GM21381 (cell line): ENCODE measurements around the gene PDPN.

Experiments used
- ATAC-seq: cut with Tn5 transposase; IDR thresholded peaks from one replicate; pipeline ENCODE4 v1.9.1; 2021; ENCODE audit warnings: mild to moderate bottlenecking, moderate library complexity; ENCODE audit not compliant: unreplicated experiment

Gene PDPN

DNA sequence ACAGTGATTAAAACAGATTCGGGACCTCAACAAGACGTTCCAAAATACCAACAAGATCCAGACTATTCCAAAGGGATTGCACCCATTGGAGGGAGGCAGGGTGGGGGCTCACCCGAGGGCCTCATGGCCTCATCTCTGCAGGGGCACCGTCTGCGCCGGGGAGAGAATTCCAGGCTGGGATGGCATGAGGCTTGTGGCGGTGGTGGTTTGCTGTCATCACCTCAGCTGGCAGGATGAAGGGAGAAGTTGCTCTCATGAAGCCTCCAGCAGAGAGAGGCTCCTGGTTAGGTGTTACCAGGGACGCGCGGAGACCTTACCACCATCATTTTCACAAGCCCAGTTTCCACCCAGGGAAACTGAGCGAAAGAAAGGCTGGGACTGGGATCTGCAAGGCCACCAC lies 6.7 kb upstream of the PDPN start:
- ATAC-seq: no peak

DNA sequence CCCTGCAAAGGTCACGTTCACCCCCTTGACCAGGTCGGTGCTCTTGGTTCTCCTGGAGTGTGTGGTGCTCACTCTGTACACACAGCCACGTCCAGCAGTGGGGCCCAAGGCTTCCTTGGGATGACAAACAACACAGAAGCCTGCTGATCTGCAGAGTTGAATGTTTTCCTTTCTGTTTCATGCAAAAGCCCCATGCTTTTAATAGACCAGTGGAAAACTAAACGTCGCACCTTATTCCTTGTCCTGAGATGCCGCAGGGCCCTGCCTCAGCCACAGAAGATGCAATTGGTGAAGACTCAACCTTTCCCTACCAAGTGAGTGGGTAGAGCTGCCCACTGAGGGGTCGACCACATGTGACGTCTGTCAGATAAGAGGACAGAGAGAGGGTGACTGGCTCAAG lies 5.8 kb upstream of the PDPN start:
- no peak for ATAC-seq

DNA sequence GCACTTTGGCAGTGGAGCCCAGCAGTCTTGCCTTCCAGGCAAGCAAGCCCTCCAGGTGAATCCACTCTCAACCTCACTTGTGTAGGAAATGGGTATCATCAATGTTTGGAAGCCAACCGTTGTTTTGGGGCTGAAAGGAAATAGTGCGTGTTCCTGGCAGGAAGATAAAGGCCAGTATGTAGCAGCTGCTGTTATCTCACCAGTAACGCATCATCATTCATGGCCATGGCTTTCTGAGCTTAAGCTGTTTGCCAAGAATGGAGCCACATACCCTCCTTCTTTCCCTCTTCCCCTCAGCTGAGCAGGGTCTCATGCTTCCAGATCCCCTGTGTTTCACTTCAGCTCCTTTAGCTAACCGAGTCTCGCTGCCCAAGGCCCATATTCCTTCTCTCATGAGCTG lies 2.2 kb upstream of the PDPN start:
- no peak for ATAC-seq

DNA sequence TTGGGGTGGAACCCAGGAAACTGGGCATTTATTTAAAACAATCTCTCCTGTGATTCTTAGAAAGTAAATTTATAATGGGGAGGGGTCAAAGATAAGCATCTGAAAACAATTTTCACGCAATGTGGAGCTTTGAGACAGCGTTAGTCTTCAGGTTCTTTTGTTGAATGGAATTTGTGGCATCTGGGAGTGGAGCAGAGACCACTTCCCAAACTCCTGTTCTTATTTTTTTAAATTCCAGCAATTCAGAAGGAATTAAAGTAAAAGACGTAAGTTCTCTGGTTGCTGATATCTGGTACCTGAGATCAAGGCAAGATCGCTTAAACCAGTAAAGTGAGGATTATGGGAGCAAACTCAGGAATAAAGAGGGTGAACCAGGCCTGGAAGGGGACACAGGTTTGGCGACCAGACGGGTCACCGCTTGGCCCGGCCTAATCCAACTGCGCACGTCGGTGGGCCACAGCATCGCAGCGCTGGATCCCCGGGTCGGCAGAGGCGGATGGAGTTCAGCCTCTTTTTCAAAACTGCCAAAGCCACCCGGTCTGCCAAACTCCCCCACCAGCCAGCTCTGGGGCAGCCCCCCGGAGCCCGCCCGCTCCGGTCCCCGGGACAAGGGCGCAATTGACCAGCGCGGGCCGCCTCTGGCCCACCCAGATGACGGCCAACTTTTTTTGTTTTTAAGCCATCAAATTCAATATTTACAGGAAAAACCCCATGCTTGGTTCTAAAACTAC lies 754 bp upstream of the PDPN start:
- no peak for ATAC-seq

DNA sequence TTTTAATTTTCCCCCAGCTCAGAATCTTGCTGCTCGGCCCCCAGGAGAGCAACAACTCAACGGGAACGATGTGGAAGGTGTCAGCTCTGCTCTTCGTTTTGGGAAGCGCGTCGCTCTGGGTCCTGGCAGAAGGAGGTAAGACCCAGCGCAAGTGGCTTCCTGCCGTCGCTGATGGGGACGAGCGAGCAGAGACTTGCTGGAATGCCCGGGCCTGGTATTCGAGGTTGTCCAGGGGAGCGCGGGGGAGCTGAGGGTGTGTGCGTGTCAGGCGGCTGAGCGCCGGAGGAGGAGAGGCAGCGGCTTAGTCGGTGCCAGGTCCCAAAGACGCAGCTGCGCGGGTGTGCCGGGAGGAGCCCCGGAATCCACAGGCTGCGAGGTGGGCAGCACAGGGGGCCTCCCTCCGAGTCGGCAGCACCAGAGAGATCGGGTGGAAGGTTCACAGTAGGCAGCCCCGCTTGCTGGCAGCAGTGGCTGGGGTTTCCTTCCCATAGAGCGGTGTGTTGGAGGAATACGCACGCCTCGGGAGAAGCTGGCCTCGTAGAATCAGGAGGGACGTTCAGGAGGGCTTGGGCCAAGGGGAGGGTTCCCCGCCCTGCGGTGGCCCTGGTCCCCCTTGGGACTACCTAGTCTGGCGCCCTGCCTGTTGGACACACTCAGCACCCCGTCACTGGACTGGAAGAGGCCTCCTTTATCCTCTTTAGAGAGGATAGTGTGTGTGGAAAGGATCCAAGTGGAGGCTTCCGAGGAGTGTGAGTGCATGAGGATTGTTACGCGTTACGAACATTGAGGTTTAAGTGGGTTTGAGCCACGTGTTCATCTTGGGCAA lies 547 bp downstream of the PDPN start:
- ATAC-seq: no peak

DNA sequence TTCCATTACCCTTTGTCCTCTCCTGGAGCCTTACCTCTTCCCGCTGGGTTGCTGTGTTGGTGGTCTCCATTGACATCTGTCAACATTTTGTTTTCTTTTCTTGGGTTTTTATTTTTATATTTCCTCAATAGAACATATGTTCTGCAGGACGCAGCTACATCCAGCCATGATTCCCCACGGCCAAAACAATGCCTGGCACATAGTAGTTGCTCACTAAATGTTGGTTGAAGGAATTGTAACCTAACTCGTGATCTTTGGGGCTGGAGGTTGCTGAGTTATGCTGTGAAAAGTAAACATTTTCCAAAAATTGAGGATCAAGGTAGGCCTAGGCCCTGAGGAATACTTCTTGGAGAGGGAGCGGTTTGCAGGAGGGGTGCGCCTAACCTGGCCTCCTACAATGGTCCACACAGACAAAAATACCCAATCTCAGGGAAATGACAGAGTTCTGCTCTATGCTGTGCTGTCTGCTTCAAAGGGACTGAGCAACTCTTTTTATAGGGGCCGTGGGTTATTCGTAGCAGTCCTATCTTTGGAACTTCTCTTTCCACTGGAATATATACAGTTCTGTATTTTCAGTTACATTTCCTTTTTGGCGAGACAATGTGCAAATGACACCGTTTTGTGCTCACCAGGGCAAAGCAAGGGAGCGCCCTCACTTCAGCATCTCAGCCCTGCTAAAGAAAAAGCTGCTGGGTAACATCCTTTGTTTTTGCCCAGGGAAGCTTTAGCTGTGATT lies 1.4 kb downstream of the PDPN start:
- ATAC-seq: no peak

DNA sequence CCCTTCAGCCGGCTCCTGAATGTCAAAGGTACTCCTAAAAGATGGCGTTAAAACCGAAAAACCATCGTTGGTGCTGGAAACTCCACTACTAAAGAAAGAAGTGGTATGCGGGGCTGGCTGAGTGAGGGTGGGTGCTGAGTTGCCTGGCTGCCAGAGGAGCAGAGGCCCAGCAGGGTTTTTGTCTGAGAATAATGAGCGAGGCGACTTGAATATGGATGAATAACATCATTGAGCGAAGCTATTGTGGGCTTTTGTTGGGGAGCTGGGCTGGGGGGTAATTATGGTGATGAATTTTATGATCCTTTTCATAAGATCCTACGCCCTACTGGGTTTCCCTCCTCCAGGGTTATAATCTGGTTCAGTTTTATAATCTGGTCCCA lies 2.0 kb downstream of the PDPN start:
- ATAC-seq: no peak

DNA sequence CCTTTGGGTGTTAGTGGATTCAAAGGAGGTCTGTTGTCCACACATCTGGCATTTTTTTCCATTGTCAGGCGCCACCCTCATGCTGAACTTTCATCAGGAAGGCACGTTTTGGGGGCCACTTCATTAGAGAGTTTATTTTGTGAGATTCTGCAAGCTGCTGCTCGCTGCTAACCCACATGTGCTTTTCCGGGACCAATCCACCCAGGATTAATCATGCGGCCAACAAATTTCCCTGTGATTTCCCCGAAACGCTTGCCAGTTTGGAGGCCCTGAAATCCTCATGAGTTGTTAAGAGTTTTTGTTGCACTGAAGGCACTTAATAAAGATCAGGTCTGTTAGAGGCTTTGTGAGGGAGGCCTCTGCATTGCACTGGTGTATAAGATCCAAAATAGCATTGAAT lies 2.4 kb downstream of the PDPN start:
- ATAC-seq: no peak

DNA sequence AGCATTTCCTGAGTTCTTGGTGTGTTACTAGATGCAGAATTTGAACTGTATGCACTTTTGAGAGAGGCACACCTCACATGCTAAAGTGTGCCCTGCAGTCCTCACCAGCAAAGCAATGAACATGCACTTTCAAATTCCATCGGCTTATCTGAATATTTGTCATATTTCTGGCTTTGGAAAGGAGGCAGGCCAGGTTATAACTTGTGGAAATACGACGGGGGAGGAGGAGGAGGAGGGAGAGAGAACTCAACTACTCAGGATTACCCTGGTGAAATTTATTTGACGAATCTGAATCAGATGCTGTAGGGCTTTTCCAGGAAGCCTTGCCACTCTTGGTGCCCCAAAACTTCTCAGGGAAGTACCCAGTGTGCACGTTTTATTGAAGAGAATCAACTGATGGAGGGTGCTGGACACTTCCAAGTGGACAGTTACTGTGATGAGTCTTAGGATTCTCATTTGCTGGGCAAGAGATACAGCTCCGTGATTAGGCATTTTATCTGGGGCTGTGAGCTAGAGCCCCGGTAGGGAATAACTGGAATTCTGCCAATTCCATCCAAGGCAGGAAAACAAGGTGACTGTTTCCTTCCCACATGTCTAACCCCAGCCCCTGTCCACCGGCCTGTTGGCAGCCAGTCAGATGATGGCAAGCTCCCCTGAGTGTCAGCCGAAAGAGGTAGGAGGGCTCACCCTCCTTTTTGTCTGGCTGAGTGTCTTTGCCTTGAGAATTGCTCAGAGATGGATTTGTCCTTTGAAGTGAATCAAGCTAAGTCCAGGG lies 3.8 kb downstream of the PDPN start:
- ATAC-seq: no peak

DNA sequence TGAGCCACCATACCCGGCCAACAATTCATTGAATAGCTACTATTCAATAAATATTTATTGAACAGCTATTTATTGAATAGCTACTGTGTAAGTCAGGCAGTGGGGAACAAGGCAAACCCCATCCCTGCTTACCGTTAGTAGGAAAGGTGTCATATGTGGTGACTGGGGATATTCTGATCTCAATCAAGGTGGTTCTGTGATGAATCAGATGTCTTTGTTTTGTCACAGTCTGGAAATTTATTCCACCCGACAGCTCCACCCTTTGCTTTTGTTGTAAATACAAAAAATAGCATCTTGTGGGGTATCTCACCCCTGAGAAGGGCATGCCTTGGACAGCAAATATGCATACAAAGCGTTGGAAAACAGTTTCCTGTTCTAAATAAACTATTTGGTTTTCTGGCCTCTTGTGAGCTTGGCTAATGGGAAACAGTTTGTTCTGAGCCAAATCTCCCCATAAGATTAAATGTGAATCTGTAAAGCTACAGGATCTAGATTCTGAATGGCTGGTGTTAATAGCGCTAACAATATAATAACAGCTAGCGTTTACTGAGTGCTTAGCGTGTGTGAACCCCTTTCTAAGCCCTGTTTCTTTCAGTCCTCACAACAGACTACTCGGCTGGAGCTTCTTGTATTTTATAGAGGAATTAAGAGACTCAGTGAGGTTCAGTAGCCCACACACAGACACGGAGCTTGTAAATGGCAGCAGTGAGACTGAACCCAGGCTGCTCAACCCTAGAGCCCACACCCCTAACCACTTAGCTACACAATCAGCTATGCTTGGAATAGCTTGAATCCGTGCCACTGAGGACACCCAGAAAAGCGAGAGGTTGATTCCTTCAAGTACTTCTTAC lies 5.5 kb downstream of the PDPN start:
- ATAC-seq: no peak

DNA sequence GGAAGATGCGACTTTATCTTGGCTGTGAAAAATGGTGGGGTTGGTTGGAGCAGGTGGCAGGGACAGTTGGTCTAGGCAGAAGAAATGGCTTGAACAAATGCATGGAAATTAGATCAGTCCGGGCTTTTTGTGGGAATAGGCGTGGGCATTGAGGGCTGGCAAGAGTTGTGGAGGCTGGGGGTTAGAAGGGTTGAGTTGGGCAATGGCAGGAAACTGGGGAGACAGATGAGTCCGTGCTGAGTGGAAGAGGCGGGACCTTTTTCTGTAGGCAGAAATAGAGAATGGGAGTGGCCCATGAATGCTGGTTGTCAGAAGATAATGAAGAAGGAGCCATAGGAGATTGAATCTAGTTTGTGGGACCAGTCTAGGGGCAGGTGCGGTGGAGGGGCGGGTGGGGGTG lies 6.9 kb downstream of the PDPN start:
- ATAC-seq: no peak

DNA sequence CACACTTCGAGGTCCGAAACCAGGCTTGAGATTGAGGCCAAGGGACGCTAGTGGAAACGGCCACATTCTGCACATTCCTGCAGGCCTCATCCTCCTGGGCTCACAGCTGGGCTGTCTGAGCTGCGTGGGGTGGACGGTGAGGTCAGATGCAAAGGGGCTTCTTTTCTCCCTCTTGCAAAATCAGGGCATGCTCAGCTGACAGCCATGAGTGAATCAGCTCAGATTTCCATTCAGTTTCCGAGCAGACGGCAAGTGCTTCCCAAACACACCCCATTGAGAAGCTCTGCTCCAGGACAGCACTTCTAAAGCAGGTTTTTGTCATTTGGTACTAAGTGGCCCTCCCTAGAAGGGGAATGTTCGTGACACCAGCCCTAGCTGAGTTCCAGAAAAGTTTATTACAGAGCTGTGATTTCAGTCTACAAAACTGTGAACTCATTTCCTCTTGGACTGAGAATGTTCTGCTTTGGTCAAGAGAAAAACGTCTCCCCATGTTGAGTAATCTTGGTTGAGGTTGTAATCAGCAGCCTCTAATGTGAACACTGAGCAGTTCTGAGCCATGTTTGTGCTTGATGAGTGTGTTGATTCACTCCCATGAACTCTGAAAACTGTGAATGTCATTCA lies 10.0 kb downstream of the PDPN start:
- ATAC-seq: no peak

DNA sequence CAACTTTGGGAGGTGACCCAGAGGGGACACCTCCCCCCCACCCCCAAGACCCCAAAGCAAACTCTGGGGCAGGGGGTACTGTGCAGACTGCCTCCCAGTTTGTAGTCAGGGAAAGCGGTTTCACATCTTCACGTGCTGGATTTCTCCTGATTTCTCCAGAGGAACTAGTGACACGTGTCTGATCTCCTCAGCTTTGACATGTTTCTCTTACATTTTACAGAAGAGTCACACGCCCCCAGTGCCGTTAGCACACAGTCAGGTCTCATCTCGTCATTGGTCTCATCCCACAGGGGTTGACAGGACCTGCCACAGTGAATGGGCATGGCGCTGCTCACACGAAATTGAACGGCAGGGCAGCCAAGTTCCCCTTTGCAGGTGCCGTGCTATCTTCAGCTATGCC lies 11.8 kb downstream of the PDPN start:
- ATAC-seq: no peak

DNA sequence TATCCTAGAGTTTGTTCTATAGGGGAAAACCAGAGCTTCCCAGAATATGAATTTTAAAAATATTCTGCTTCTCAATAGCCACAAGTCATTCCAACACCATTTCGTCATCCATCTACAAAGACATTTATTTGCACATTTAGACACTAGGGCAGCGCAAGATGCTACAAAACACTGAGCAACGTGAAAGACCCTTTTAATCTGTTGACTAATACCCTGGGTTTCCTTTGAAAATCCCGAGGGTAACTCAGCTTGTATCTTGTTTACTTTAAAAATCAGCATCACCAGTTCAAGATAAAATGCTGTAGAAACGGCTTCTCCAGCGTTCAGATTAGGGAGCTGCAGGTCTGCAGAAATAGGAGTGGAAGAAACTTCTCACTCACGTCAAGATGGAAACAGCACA lies 13.5 kb downstream of the PDPN start:
- no peak for ATAC-seq

DNA sequence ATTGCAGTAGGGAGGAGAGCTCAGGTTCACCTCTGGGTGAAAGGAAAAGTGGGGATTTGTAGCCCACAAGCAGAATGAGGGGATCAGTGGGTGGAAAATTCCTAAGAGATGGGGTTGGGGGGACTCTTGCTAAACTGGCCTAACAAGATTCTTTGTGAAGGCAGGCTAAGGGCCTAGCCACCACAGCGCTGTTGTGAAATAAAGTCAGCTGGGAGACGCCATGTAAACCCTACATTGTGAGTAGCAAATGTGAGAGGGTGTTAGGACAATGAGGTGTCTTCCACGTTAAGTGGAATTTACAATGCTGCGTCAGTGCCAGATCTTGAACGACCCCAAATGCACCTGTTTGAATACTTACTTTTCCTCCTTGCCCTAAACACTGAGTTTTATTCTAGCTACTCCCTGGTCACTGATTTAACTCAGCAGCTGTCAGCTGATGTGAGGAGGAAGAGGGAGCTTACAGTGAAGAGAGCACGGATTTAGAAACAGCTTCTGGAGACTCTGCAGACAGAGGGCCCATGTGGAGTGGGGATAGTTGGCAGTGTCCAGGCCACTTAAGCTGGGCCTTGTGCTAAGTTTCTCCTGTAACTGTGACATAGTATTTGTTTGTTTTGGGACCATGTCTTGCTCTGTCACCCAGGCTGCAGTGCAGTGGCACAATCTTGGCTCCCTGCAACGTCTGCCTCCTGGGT lies 17.3 kb downstream of the PDPN start:
- no peak for ATAC-seq

DNA sequence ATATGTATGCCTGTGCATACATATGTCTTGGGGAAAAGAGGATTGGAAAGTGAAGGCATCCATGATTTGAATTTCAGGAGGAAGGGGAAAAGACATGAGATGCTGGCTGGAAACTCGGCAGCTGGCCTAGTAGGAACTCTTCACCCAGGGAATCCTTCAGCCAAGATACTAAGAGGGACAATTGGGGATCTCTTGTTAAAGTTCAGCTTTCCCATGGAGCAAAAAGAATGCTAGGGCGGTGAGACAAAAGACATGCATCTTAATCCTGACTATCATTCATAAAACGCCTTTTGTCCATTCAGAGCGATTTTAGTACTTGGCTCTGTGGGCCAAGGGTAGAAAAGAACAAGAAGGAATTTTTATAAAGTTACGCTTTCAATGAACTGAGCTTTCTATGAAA lies 20.5 kb downstream of the PDPN start:
- no peak for ATAC-seq

DNA sequence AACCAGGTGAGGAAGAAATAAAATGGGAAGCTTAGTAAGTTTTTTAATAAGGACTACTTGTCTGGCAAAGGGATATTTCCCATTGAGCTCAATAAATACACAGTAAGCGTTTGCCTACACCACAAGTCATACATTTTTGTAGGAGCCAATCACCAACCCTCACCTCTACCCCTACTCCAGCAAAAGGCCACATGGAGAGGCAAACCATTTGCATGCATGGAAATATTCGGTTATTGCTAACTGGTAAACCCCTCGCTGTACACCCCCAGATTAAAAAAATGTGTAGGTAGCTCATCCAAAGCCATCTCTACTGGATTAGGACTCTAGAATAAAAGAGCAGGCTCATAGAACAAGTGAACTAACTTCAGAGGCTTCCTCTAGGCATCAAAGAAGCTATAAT lies 21.1 kb downstream of the PDPN start:
- ATAC-seq: no peak

DNA sequence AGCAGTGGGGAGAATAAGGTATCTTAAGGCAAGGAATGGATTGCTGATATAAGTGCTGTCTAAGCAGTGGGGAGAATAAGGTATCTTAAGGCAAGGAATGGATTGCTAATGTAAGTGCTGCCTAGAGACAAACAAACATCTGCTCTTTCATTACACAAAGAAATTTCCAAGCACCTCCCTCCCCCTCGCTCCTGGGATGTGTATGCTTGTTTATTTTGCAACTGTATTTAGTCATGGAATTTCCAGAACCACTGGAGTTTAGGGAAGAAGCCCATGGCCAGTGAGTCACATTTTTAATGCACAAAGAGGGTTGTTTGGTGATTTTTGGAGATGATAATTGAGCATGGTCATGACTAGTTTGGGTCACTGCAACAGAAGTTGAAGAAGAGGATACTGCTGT lies 21.5 kb downstream of the PDPN start:
- ATAC-seq: no peak

DNA sequence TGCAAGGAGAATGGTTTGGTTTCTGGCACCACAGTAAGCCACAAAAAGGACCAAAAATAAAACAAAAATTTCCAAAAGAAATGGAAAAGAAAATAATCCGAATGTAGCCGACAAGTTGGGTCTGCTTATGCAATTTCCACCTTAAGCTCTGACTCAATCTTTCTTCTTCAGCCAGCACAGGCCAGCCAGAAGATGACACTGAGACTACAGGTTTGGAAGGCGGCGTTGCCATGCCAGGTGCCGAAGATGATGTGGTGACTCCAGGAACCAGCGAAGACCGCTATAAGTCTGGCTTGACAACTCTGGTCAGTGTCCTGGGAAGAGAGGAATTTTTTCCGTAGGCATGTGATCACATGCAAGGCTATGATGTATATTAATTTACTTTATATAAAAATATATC lies 23.4 kb downstream of the PDPN start:
- no peak for ATAC-seq
